ENCODE results near the gene EIF3A. TPM values are rescaled to one million over a fixed set of nuclear protein-coding genes. Genes with fewer than 3 reads are reported as not detected.

The EIF3A gene
- polyA plus RNA-seq, 3 donors, result 18.8 to 49.1 (median 24.2) TPM

GRCh38 chr10:119120875-119121274 is 40.3 kb upstream of the EIF3A start:
- no peak overlapping the region for H3K4me3 ChIP-seq (replicated peaks in 1 of 3; ENCODE audit: low read depth in 2 of 3, low read length in 3 of 3)
- H3K36me3 ChIP-seq (replicated peaks in 1 of 2; ENCODE audit: control insufficient read depth in 1 of 2, insufficient read depth in 2 of 2, low read length in 2 of 2), result peaks cover 70 to 98% of the 10 kb centered on the region in 2 donors
- H3K4me2 ChIP-seq (replicated peaks; ENCODE audit: extremely low read depth, low read length, poor library complexity, severe bottlenecking), result no peak overlapping the region
- peak overlapping the region in 1 of 2 donors; percentile 67 for H3K27ac ChIP-seq (ENCODE audit: low read depth in 1 of 2, low read length in 2 of 2)
- no peaks in the 10 kb centered on the region for H3K27me3 ChIP-seq (ENCODE audit: control insufficient read depth in 2 of 2, insufficient read depth in 2 of 2, low read length in 2 of 2)
- TF ChIP-seq CTCF (IDR thresholded peaks at IDR 0.05), result no peak
- H3K36me3 Mint-ChIP-seq, result peaks cover 51 to 98% of the 10 kb centered on the region in 2 donors
- H3K79me2 ChIP-seq (ENCODE audit: insufficient read depth, low read length), result peaks cover 89% of the 10 kb centered on the region
- no peak overlapping the region for H3K9ac ChIP-seq (ENCODE audit: insufficient read depth, low read length, poor library complexity, severe bottlenecking)
- peak overlapping the region in 4 of 7 donors; percentile 6 to 66 (median 60) for H3K27ac Mint-ChIP-seq
- H3K9me3 ChIP-seq (replicated peaks in 1 of 2; ENCODE audit: control insufficient read depth in 1 of 2, insufficient read depth in 1 of 2, low read length in 2 of 2), result no peaks in the 10 kb centered on the region
- peaks cover 0 to 3% (median 0%) of the 10 kb centered on the region in 3 donors for H3K27me3 Mint-ChIP-seq (ENCODE audit: low read depth in 3 of 3)
- peaks cover 8 to 12% of the 10 kb centered on the region in 2 donors for H3K4me1 ChIP-seq (ENCODE audit: control insufficient read depth in 1 of 2, insufficient read depth in 2 of 2, low read length in 2 of 2)
- intact Hi-C loops (cut with micrococcal nuclease), result no loop called here
- peaks cover 0 to 3% (median 0%) of the 10 kb centered on the region in 7 donors for H3K9me3 Mint-ChIP-seq
- peaks cover 21% of the 10 kb centered on the region for H4K20me1 ChIP-seq (ENCODE audit: insufficient read depth, low read length)
- H2AFZ ChIP-seq (ENCODE audit: insufficient read depth, low read depth, low read length, poor library complexity, severe bottlenecking), result no peak overlapping the region
- WGBS (ENCODE audit: insufficient coverage), result 100% methylated on average over 1 of the region's 2 CpGs
- DNase-seq, result no peak
- peaks cover 11% of the 10 kb centered on the region for H3K4me1 Mint-ChIP-seq
- no peak overlapping the region for H3K4me3 Mint-ChIP-seq

GRCh38 chr10:119120413-119120867 is 39.8 kb upstream of the EIF3A start:
- no peak overlapping the region for H2AFZ ChIP-seq (ENCODE audit: insufficient read depth, low read depth, low read length, poor library complexity, severe bottlenecking)
- no peak overlapping the region for H3K4me2 ChIP-seq (replicated peaks; ENCODE audit: extremely low read depth, low read length, poor library complexity, severe bottlenecking)
- Mint-ChIP-seq H3K4me1 (peaks cover 13% of the 10 kb centered on the region), H3K27ac (peak overlapping the region in 4 of 7 donors; percentile 6 to 61 (median 45)), H3K9me3 (peaks cover 0 to 3% (median 0%) of the 10 kb centered on the region in 7 donors), H3K4me3 (no peak overlapping the region), H3K27me3 (ENCODE audit: low read depth in 3 of 3) (peaks cover 0 to 3% (median 0%) of the 10 kb centered on the region in 3 donors), H3K36me3 (peaks cover 50 to 98% of the 10 kb centered on the region in 2 donors)
- peaks cover 88% of the 10 kb centered on the region for H3K79me2 ChIP-seq (ENCODE audit: insufficient read depth, low read length)
- DNase-seq, result peak in 1 of 3 donors; percentile 21
- H3K36me3 ChIP-seq (replicated peaks in 1 of 2; ENCODE audit: control insufficient read depth in 1 of 2, insufficient read depth in 2 of 2, low read length in 2 of 2), result peaks cover 69 to 97% of the 10 kb centered on the region in 2 donors
- peaks cover 11 to 14% of the 10 kb centered on the region in 2 donors for H3K4me1 ChIP-seq (ENCODE audit: control insufficient read depth in 1 of 2, insufficient read depth in 2 of 2, low read length in 2 of 2)
- H3K27ac ChIP-seq (ENCODE audit: low read depth in 1 of 2, low read length in 2 of 2), result peak overlapping the region in 1 of 2 donors; percentile 67
- peaks cover 21% of the 10 kb centered on the region for H4K20me1 ChIP-seq (ENCODE audit: insufficient read depth, low read length)
- 14% methylated on average over 1 of the region's 4 CpGs for WGBS (ENCODE audit: insufficient coverage)
- H3K27me3 ChIP-seq (ENCODE audit: control insufficient read depth in 2 of 2, insufficient read depth in 2 of 2, low read length in 2 of 2), result no peaks in the 10 kb centered on the region
- TF ChIP-seq CTCF (IDR thresholded peaks at IDR 0.05), result no peak
- intact Hi-C loops (cut with micrococcal nuclease), result no loop called here
- no peak overlapping the region for H3K9ac ChIP-seq (ENCODE audit: insufficient read depth, low read length, poor library complexity, severe bottlenecking)
- no peak overlapping the region for H3K4me3 ChIP-seq (replicated peaks in 1 of 3; ENCODE audit: low read depth in 2 of 3, low read length in 3 of 3)
- H3K9me3 ChIP-seq (replicated peaks in 1 of 2; ENCODE audit: control insufficient read depth in 1 of 2, insufficient read depth in 1 of 2, low read length in 2 of 2), result no peaks in the 10 kb centered on the region
